ENCODE measurements around the gene CABP4.
A peak's percentile ranks its signal among the peaks of the same experiment; 100 is the strongest.

The CABP4 gene

DNA sequence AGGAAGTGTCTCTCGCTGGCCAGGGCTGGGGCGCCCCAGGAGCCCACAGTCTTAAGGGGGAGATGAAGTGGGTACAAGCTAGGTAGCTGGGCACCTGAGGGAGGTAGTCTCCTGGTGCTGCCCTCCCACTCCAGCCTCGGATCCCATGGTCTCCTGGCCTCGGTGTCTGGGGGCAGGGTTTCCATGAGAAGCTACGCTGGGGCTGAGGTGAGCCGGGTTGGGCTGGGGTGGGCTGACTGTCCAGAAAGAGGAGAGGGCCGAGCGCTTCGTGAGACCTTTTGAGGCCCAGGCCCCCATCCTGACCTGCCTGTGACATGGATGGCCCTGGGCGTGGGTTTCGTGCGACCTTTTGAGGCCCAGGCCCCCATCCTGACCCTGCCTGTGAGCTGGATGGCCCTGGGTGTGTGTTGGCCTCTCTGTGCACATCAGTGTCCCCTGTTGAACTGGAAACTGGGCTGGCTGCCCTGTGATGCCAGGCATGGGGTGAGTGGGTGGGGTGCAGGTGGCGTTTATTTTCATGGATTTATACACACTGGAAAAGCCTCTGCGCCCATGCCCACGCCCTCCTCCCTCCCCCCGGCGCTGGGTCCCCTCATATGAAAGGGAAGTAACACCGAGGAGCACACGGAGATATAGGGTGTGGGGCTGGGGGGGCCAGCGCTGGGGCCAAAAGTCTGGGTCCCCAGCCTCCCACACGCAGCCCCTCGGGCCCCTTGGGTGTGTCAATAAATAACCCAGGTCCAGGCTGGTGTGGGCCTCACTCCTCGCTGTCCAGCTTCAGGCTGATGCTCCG lies 36.3 kb downstream of the CABP4 start:
- Histone ChIP-seq H3K27ac (ENCODE audit: poor library complexity, severe bottlenecking) (no peak overlapping the region), H3K27me3 (ENCODE audit: insufficient read depth, poor library complexity, severe bottlenecking) (no peaks in the 10 kb centered on the region), H3K36me3 (ENCODE audit: low read depth) (peaks cover 43% of the 10 kb centered on the region), H3K4me3 (ENCODE audit: severe bottlenecking) (no peak overlapping the region), H3K9me3 (ENCODE audit: severe bottlenecking) (no peaks in the 10 kb centered on the region), H3K4me1 (ENCODE audit: insufficient read depth, poor library complexity, severe bottlenecking) (no peaks in the 10 kb centered on the region)
- DNase-seq (ENCODE audit: low spot score) (no peak), ATAC-seq (ENCODE audit: low read depth) (no peak; the same call in 2 of the 3 replicates)
- TF ChIP-seq CTCF (IDR thresholded peaks at IDR 0.05; ENCODE audit: poor library complexity, severe bottlenecking): no peak

DNA sequence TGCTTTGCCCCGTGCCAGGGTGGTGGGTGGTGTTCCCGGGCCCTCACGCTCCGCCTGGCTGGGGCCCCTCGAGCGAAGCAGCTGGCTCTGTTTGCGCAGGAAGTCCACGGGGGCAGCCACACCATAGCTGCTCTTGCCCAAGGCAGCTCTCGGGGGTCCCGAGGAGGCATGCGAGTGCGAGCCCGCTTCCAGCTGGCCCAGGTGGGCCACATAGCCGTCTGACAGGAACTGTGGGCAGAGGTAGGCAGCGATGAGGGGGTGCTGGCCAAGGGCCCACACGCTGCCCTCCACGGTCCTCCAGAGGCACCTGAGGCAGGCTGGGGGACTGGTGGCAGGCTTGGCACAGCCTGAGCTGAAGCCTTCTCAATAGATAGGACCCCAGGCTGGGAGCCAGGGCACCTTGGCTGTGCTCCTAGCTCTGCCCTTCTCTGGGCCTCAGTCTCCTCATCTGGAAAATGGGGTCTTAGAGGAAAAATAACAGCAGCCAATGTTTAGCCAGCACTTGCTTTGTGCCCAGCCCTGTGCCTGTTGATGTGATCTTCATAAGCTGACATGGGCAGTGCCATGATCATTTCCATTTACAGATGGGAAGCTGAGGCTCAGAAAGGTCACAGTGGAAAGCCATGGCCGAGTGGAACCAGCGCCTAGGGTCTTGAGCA lies 37.0 kb downstream of the CABP4 start:
- DNase-seq (ENCODE audit: low spot score) (no peak), ATAC-seq (ENCODE audit: low read depth) (no peak)
- no peak overlapping the region for H3K4me3 ChIP-seq (ENCODE audit: severe bottlenecking)
- no peaks in the 10 kb centered on the region for H3K27me3 ChIP-seq (ENCODE audit: insufficient read depth, poor library complexity, severe bottlenecking)
- TF ChIP-seq CTCF (IDR thresholded peaks at IDR 0.05; ENCODE audit: poor library complexity, severe bottlenecking): no peak
- no peak overlapping the region for H3K27ac ChIP-seq (ENCODE audit: poor library complexity, severe bottlenecking)
- H3K9me3 ChIP-seq (ENCODE audit: severe bottlenecking): no peaks in the 10 kb centered on the region
- H3K4me1 ChIP-seq (ENCODE audit: insufficient read depth, poor library complexity, severe bottlenecking): no peaks in the 10 kb centered on the region
- peaks cover 44% of the 10 kb centered on the region for H3K36me3 ChIP-seq (ENCODE audit: low read depth)

DNA sequence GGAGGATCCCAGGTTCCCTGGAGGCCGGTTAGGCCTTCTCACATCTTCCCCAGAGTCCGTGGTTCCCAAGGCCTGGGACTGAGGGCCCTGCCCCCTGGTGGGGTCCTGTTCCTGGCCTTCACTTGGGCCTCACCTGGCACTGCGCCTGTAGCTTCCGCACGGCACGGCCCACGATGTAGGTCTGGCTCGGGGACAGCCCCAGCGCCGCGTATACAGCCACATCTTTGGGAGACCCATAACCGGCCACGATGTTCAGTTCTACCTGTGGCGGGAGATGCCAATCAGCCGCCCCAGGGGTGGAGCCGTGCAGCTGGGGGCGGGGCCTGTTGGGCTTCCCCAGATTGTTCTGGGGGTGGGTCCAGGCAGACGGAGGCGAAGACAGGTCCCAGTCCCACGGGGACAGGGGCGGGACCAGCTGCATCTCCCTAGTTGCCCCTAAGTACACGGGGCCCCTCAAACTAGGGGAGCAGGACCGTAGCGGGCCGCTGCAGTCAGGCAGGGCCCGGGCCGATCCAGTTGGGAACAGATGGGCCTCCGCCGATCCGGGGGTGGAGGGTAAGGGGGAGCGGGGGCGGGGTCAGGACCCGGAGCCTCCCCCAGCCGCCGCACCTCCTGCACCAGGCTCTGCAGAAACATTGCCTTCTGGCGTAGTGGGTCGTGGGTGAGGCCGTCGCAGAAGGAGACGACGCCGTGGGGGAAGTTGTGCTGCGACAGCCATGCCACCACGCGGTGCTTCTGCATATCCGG lies 37.8 kb downstream of the CABP4 start:
- no peak overlapping the region for H3K27ac ChIP-seq (ENCODE audit: poor library complexity, severe bottlenecking)
- no peak overlapping the region for H3K4me3 ChIP-seq (ENCODE audit: severe bottlenecking)
- H3K36me3 ChIP-seq (ENCODE audit: low read depth): peaks cover 37% of the 10 kb centered on the region

GRCh38 chr11:67493548-67494370 lies 38.6 kb downstream of the CABP4 start:
- Histone ChIP-seq H3K27me3 (ENCODE audit: insufficient read depth, poor library complexity, severe bottlenecking) (no peaks in the 10 kb centered on the region), H3K4me1 (ENCODE audit: insufficient read depth, poor library complexity, severe bottlenecking) (no peaks in the 10 kb centered on the region), H3K27ac (ENCODE audit: poor library complexity, severe bottlenecking) (no peak overlapping the region), H3K4me3 (ENCODE audit: severe bottlenecking) (no peak overlapping the region), H3K36me3 (ENCODE audit: low read depth) (peaks cover 34% of the 10 kb centered on the region), H3K9me3 (ENCODE audit: severe bottlenecking) (no peaks in the 10 kb centered on the region)
- ATAC-seq (ENCODE audit: low read depth) (no peak), DNase-seq (ENCODE audit: low spot score) (peak; percentile 66)
- no peak for TF ChIP-seq CTCF (IDR thresholded peaks at IDR 0.05; ENCODE audit: poor library complexity, severe bottlenecking)

More for the DNA sequence above, 37.8 kb downstream of the CABP4 start:
- no peak for TF ChIP-seq CTCF (IDR thresholded peaks at IDR 0.05; ENCODE audit: poor library complexity, severe bottlenecking)
- no peaks in the 10 kb centered on the region for H3K27me3 ChIP-seq (ENCODE audit: insufficient read depth, poor library complexity, severe bottlenecking)
- ATAC-seq (ENCODE audit: low read depth) (no peak), DNase-seq (ENCODE audit: low spot score) (no peak)
- no peaks in the 10 kb centered on the region for H3K4me1 ChIP-seq (ENCODE audit: insufficient read depth, poor library complexity, severe bottlenecking)
- H3K9me3 ChIP-seq (ENCODE audit: severe bottlenecking): no peaks in the 10 kb centered on the region

All from RWPE2 (cell line).